ENCODE measurements around the gene RAB11FIP4. TPM values are rescaled to one million over a fixed set of nuclear protein-coding genes. Genes with fewer than 3 reads are reported as not detected.

The RAB11FIP4 gene
- total RNA-seq, 3 donors from 2014 or later (not counting 1 experiment from before 2014, with no cell fraction given) = 81.4 to 121 (median 102) TPM

GRCh38 chr17:31388770-31389656 lies 2.5 kb upstream of the RAB11FIP4 start:
- H3K4me3 Mint-ChIP-seq = no peak overlapping the region
- no peaks in the 10 kb centered on the region for H3K9me3 Mint-ChIP-seq
- 60% methylated on average over 18 of the region's 18 CpGs for WGBS (ENCODE audit: insufficient coverage)
- H3K4me3 ChIP-seq (ENCODE audit: low read length) = no peak overlapping the region
- peaks cover 31 to 36% of the 10 kb centered on the region in 2 donors for H3K27me3 Mint-ChIP-seq (ENCODE audit: low read depth in 2 of 2)
- H3K27ac ChIP-seq (ENCODE audit: low read length) = no peak overlapping the region
- TF ChIP-seq CTCF (IDR thresholded peaks at IDR 0.05) = peak; percentile 57
- H3K9me3 ChIP-seq (ENCODE audit: control insufficient read depth, insufficient read depth, low read length) = no peaks in the 10 kb centered on the region
- H3K27ac Mint-ChIP-seq = no peak overlapping the region
- DNase-seq (peak in 1 of 2 donors; percentile 67), ATAC-seq (peak; percentile 54 to 68 (median 64))
- peaks cover 15% of the 10 kb centered on the region for H3K4me1 ChIP-seq (ENCODE audit: control insufficient read depth, insufficient read depth, low read length)
- intact Hi-C loops (cut with micrococcal nuclease) = loop anchor here (1.0 to 2.0 kb wide), 2 partner anchors 136 to 454 kb away; no protein-coding TSS in a partner anchor
- no peaks in the 10 kb centered on the region for H3K36me3 Mint-ChIP-seq
- H3K27me3 ChIP-seq (ENCODE audit: control insufficient read depth, insufficient read depth, low read length) = peaks cover 23% of the 10 kb centered on the region
- peaks cover 10 to 20% of the 10 kb centered on the region in 2 donors for H3K4me1 Mint-ChIP-seq
- no peaks in the 10 kb centered on the region for H3K36me3 ChIP-seq (ENCODE audit: control insufficient read depth, insufficient read depth, low read length)

GRCh38 chr17:31389657-31390381 lies 1.7 kb upstream of the RAB11FIP4 start:
- Histone ChIP-seq H3K9me3 (ENCODE audit: control insufficient read depth, insufficient read depth, low read length) (no peaks in the 10 kb centered on the region), H3K27ac (ENCODE audit: low read length) (no peak overlapping the region), H3K36me3 (ENCODE audit: control insufficient read depth, insufficient read depth, low read length) (no peaks in the 10 kb centered on the region), H3K4me3 (ENCODE audit: low read length) (no peak overlapping the region), H3K4me1 (ENCODE audit: control insufficient read depth, insufficient read depth, low read length) (peaks cover 15% of the 10 kb centered on the region), H3K27me3 (ENCODE audit: control insufficient read depth, insufficient read depth, low read length) (peaks cover 23% of the 10 kb centered on the region)
- peaks cover 38 to 42% of the 10 kb centered on the region in 2 donors for H3K27me3 Mint-ChIP-seq (ENCODE audit: low read depth in 2 of 2)
- no peak for DNase-seq
- WGBS (ENCODE audit: insufficient coverage) = 76% methylated on average over 22 of the region's 22 CpGs
- intact Hi-C loops (cut with micrococcal nuclease) = loop anchor here (1.0 to 2.0 kb wide), 2 partner anchors 135 to 453 kb away; no protein-coding TSS in a partner anchor
- peak overlapping the region; percentile 88 for H3K4me3 Mint-ChIP-seq
- ATAC-seq = no peak
- peaks cover 6% of the 10 kb centered on the region for H3K36me3 Mint-ChIP-seq
- peaks cover 10 to 24% of the 10 kb centered on the region in 2 donors for H3K4me1 Mint-ChIP-seq
- no peak overlapping the region for H3K27ac Mint-ChIP-seq
- no peaks in the 10 kb centered on the region for H3K9me3 Mint-ChIP-seq
- TF ChIP-seq CTCF (IDR thresholded peaks at IDR 0.05) = peak; percentile 10

GRCh38 chr17:31390426-31390747 lies 1.1 kb upstream of the RAB11FIP4 start:
- Histone ChIP-seq H3K9me3 (ENCODE audit: control insufficient read depth, insufficient read depth, low read length) (no peaks in the 10 kb centered on the region), H3K4me3 (ENCODE audit: low read length) (no peak overlapping the region), H3K27me3 (ENCODE audit: control insufficient read depth, insufficient read depth, low read length) (peaks cover 23% of the 10 kb centered on the region), H3K36me3 (ENCODE audit: control insufficient read depth, insufficient read depth, low read length) (no peaks in the 10 kb centered on the region), H3K4me1 (ENCODE audit: control insufficient read depth, insufficient read depth, low read length) (peaks cover 15% of the 10 kb centered on the region), H3K27ac (ENCODE audit: low read length) (no peak overlapping the region)
- Mint-ChIP-seq H3K4me1 (peaks cover 10 to 24% of the 10 kb centered on the region in 2 donors), H3K36me3 (peaks cover 6% of the 10 kb centered on the region), H3K4me3 (peak overlapping the region; percentile 88), H3K27me3 (ENCODE audit: low read depth in 2 of 2) (peaks cover 41 to 45% of the 10 kb centered on the region in 2 donors), H3K9me3 (no peaks in the 10 kb centered on the region), H3K27ac (no peak overlapping the region)
- DNase-seq (no peak), ATAC-seq (no peak)
- intact Hi-C loops (cut with micrococcal nuclease) = no loop called here
- TF ChIP-seq CTCF (IDR thresholded peaks at IDR 0.05) = no peak
- 89% methylated on average over 8 of the region's 8 CpGs for WGBS (ENCODE audit: insufficient coverage)

Measured in natural killer cell (primary cell).